ENCODE data around the gene CDKL1.
"Not testable (repeated sequence)": the region's sequence is repeated elsewhere in the genome, so short reads cannot be mapped to it uniquely, and the experiment has no call there.

Gene CDKL1

DNA sequence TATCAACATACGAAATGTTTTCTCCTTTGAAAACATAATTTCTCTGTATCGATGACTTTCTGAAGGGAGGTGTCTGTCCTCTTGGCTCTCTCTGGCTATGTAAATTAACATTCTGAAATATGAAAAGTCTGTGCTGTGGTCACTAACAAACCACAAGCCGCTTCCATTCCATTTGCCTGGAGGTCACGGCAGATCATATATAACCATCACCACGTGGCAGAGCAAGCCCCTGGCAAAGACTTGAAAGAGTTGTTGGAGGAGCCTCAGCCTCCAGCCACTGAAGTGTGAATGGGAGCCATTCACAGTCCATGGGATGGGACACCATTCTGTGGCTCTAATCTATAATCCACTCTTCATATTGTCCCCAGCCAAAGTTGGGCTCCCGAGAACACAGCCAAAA is 39.6 kb downstream of the CDKL1 start:
- DNase-seq (ENCODE audit: low spot score) = no peak

DNA sequence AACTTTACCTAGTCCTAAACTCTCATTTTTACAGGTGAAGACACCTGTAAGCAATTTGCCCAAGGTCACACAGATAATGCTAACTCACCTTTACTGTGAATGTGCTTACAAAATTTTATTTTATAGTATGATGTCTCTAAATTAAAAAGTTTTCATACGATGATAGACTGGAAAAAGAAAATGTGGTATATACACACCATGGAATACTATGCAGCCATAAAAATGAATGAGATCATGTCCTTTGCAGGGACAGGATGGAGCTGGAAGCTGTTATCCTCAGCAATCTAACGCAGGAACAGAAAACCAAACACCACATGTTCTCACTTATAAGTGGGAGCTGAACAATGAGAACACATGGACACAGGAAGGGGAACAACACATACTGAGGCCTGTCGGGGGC is 40.4 kb downstream of the CDKL1 start:
- not testable (repeated sequence) for DNase-seq (ENCODE audit: low spot score)

DNA sequence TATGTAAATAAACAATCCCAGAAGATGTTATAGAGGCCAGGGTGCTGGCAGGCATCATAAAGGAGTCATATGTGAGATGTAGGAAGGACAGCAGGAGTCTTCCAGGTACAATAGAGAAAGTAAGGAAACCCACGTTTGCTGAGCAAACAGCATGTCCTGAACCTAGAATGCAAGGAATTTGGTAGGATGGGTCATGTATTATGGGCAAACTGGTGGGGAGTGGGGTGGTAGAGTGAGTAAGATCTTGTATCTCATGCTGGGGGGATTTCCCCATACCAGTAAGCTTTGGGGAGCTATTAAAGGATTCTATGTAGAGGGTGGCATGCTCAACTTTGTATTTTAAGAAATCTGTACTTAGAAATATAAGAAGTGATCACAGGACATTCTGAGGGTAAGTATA is 41.0 kb downstream of the CDKL1 start:
- DNase-seq (ENCODE audit: low spot score) = no peak

DNA sequence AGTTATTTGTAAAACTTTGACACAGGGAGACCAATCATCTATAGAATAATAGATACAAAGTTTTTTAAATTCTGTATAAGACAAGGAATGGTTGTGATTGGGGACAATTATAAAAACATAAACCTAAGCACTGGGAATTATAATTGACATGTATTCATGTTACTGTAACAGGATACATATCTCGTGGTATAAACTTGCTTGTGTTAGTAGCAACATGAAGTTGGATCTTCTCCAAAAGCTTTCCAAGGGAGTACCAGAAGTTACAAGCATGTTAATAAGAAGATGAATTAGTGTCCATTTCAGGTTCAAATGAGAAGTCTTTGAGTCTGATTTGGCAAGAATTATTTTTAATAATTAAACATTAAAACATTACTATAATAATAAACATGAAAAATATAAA is 42.2 kb downstream of the CDKL1 start:
- DNase-seq (ENCODE audit: low spot score) = no peak

DNA sequence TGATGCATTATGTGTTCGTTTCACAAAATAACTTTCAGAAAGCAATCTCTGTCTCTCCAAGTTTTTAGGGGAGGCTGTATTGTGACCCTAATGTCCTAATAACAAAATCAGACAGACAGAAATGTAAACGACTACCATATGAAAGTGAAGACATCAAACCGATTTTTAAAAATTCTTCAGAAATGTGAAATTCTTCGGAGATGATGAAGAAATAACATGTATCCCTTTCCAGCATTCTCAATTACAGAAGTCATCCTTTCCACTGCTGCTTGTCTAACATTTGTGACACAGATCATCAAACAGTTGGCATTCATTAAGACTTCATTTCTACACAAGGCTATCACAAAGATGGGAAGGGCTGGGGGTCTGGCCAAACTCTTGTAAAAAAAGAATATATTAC is 43.6 kb downstream of the CDKL1 start:
- DNase-seq (ENCODE audit: low spot score) = no peak

DNA sequence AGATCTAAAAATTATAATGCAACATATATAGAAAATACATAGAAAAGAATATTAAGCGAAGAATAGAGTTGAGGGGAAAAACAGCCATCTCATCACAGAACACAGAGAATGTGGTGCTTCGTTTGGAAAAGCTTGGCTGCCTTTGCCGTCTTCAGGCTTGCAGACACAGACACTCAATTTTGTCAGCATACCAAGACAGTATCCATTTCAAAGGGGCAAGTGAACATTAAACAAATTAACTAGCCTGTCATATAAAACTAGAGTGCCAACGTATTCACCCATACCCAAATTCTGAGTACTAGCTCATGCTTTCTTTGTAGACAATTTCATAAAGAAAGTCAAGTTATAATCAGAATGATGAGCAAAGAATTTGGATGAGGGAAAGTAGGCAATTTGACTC is 44.1 kb downstream of the CDKL1 start:
- DNase-seq (ENCODE audit: low spot score) = no peak

DNA sequence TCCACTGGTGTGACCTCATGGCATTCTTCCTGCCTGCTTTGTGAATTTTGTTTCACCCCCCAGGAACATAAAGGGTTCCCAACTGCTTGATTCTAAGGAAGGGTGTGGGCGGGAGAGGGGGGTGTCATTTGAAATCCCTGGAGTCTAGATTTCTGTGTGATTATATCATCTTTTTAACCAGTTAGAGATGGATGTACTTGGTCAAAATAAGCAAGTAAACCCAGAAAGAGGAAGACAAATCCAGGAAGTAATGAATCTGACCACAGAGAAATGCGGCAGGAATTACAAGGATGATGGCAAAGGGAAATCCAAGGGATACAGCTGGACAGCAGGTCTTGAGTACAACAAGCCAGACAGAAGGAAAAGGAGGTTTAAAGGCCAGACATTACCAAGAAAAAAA is 45.7 kb downstream of the CDKL1 start:
- no peak for DNase-seq (ENCODE audit: low spot score)

DNA sequence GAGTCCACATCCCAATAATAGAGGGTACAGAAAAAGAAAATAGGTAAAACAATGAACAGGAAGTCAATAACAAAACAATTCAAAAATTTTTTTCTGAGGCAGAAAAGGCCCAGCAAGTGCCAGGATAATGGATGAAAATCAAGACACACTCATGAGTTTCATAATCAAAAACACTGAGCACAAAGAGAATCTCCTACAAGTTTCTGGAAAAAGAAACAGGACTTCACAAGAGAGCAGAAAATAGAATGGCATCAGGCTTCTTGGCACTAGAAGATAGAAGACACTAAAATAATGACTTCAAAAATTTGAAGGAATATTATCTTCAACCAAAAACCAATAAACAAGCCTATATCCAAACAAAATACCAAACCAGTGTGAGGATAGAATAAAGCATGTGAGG is 47.7 kb downstream of the CDKL1 start:
- no peak for DNase-seq (ENCODE audit: low spot score)

DNA sequence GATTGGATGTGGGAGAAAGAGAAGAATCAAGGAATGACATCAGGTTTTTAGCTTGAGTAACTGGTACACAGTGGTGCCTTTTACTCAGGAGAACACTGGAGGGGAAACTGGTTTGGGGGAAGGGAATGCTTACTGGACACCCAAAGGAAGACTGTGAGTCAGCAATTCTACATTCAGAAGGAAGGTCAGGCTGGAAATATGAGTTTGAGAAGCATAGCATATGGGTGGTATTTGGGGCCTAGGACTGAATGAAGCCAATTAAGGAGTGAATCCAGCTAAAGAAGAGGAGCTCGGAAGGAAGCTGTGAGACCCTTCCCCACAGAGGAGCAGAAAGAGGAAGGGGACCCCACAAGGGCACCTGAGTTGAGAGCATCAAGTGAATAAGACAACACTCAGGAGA is 49.2 kb downstream of the CDKL1 start:
- DNase-seq (ENCODE audit: low spot score) = no peak

DNA sequence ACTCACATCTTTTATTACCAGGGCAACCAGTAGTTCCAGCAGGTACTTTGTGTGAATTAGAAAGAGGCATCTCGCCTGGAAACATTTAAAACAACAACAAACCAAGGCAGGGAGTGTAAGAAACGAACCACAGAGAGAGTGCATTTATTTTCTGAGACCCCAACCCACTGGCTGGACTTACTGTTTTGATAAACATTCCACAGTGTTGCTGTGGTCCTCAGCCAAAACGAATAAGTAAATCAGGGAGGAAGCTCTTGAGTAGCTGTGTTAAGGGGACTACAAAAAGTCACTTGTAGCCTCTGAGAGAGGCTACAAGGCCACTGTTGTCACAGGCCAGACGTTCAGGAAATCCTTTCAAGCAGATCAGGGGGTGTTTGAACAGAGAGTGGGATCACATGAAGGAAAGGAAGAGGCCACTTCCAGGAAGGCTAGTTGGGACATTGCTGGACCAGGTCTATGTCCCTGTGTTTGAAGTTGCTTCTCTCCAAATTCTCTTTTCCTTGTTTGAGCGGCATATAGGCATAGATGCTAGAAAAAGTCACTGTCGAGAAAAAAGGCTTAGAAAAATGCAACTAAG is 50.7 kb downstream of the CDKL1 start:
- DNase-seq (ENCODE audit: low spot score) = no peak

DNA sequence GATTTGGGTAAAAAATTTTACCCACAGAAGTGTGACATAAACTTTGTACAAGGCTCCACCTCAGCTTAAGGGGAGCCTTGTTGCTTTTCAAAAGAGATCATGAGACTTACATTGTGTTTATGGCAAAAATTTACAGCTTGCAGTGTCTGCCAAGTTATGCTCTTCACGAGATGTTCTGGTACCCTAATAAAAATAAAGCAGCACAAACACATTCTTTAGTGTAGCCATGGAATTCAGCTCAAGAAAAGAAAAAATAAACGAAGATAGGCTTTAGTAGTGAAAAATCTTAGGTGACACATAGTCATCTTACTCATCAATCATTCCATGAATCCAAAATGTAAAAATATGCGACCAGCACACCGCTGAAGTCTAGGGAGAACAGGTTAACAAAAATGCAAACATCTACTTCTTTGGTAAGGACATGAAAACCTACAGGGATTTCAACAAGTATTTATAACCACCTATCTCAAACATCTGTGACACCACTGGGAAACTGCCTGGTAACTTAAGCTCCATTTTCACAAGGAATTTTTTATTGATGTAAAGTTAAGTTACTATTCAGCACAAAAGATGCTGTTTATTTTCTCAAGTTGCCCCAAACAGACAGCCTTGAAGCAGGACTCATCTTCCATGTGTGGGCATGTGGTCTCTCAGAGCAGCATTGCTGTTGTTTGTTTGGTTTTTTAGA is 51.7 kb downstream of the CDKL1 start:
- DNase-seq (ENCODE audit: low spot score) = no peak

DNA sequence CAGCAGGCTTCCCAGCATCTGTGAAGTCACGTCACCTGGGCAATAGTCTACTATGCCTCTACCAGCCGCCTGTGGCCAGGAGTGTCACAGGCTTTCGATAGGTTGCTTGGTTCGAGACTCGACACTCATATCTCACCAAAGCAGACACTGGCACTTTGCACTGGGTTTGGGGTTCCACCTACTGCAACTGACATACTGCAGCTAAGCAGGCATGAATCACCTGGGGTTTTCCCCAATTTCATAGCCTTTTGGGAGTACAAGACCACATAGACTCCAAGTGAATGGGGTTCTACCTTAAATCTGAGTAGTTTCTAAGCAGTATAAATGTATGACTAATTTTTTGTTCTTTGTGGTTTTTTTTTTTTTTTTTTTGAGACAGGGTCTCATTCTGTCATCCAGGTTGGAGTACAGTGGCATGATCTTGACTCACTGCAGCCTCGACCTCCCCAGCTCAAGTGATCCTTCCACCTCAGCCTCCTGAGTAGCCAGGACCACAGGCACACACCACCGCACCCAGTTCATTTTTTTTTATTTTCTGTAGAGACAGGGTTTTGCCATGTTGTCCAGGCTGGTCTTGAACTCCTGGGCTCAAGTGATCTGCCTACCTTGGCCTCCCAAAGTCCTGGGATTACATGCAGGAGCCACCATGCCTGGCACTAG is 52.4 kb downstream of the CDKL1 start:
- peak; percentile 72 for DNase-seq (ENCODE audit: low spot score)

DNA sequence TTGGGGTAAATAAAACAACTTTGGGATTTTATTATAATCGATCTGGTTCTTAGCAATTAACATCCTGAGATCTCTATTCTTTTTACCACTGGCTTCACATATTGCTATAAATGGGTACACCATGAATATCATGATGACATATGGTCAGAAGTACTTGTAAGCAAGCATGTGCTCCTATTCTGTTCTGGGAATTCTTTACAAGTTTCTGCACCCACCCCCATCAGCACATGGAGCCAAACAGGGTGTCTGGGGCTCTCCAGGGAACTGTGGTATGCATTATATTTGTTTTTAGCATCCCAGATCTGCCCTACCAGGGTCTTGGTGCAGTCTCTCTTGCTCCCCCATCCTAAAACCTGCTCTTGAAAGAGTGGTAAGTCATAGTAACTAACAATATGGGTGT is 53.2 kb downstream of the CDKL1 start:
- no peak for DNase-seq (ENCODE audit: low spot score)

DNA sequence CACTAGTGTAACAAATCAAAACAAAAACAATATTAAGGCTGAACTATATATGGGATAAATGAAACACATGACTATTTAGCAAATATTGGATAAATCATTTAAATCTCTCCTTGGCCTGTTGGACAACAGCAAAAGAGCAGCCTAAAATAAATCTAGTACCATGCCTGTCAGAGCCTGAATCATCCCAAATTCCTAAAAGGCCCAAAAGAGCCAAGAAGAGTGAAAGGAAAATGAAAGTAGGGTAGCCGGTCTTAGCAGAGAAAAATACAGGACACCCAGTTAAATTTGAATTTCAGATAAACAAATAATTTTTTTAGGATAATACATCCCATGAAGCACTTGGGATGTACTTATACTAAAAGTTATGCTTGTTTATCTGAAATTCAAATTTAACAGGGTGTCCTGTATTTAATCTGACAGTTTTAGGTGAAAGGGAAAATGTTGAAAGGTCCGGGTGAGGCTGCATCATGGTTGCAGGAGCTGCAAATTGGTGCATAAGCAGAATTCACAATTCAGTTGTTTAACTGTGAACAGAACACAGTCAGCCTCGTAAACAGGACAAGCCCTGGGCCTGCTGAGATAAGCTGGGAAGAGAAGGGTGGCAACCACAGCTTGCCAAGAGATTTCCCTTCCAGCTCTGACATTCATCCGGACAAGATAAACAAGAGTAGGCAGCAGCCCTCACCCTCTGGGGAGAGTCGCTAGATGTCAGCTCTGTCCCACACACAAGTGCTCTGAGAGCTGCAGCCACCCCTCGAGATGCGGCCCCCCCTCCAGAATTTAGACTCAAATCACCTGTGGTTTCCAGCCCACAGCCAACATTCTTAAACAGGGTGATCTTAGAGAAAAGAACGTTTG is 54.2 kb downstream of the CDKL1 start:
- peak; percentile 35 for DNase-seq (ENCODE audit: low spot score)

DNA sequence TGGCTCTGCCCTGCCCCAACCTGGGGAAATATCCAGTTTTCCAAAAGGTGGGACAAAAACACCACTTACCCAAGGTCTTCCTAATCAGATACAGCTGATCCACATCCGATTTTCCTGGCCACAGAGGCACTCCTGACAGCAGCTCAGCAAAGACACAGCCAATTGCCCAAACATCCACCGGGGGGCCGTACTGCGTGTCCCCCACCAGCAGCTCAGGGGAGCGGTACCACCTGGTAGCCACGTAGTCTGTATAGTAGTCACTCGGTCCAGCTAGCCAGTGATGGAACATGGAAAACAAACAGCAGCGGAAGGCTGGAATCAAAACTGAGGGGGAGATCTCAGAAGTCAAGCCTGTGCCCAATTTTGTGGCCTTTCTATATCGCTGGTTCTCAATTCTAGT is 55.7 kb downstream of the CDKL1 start:
- no peak for DNase-seq (ENCODE audit: low spot score)

DNA sequence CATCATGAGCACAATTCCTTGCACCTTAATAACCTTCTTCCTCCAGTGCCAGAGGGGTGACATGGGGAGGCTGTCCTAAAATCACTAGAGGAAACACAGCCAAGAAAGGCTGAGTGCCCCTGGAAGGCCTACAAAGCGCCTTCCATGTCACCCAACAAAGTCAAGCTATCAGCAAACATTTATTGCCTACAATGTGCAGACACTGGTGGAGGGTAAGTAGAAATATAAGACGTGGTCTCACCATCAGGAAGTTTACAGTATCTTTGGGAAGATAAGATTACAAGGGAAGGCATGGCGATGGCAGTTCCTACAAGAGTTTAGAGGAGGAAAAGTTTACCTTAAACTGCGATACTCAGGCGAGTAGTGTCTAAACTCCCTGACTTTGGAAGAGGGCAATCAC is 56.6 kb downstream of the CDKL1 start:
- no peak for DNase-seq (ENCODE audit: low spot score)

DNA sequence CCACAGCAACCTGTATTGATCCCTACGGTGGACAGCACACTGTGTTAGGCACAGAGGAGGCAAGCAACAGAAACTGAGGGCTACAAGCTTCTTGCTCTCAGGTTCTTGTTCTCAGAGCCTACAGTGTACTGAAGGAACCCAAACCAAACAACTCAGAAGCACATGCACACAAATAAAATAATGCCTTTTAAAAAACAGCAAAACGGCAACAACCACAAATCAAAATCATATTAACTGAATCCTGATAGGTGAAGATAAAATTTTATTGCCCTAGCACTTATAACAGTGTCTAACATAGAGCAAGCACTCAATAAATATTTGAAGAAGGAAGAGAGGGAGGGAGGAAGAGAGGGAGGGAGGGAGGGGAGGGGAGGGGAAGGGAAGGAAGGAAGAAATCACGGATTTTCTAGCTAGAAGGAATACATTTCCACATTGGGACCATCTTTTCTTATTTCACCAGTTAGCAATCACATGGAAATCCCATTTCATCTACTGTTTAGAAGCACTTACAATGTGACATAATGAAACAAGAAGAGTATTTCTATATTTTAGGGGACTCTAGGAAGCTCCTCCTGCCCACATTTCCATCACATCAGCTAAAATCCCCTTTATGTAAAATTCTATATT is 57.4 kb downstream of the CDKL1 start:
- DNase-seq (ENCODE audit: low spot score) = no peak

DNA sequence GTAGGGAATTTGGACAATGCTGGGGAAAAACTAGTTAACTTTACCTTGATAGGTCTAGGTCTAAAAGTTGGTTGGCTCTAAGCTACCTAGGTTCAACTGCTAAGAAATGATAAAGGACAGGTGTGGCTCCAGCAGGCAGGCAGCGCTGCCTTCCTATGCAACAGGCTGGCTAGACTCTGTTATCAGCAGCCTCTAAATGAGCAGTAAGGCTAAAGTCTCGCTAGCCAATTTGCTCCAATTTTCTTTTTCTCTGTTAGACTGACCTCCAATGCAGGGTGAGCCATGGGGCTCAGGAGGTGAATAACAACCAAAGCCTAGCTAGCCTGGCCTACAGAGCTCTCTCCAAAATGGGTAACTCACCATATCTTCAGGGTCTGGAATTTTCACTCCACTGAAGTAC is 58.1 kb downstream of the CDKL1 start:
- DNase-seq (ENCODE audit: low spot score) = no peak

DNA sequence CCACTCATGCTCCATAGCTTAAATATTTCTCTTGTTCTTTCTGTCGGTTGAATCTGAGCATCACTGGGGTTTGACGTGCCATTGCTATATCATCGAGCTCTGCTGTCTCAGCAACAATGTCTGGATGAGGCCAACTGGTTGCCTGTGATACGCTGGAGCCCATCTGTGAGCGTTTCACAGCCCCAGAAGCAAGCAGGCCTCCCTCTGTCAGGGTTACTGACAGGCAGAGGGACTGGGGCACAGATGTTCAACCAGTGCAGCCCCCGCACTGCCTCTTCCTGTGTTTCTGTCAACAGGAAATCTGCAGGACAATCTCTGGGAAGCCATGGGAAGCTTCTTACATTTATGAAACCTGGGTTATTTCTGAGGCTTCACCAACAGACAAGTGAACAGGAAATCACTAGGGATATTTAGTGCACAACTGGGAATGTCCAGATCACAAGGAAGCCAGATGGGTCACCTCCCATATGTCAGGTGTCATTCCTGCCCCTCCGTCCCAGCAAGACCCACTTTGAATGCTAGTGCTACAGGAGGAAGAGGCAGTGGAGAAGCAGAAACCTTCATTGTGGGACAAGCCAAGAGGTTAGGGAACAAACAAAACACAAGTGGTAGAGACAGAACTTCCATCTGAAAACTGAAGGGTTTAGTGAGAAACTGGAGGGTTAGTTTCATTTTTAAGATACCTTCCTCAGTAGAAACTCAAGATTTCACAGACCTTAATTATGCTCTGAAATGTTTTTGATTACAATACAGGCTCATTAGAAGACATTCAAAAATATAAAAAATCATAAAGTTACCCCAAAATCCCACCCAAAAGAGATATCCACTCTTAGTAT is 60.5 kb downstream of the CDKL1 start:
- no peak for DNase-seq (ENCODE audit: low spot score)

DNA sequence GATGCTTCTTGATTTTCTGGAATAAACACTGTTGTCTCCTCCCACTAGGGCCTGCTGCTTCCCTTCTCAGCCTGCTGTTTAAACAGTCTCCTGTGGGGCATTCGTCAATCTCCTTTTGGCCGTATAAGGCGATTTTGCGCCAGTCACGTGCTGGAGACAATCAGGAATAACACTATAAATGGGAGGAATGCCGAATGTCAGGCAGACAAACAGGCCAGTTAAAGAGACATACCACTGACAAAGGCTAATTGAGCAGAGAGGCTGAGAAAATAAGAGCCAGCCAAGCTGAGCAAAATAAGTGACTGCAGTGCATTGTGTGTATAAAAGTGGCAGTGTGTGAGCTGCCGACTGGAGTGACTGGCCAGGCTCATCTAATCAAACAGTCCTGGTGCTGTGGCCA is 61.3 kb downstream of the CDKL1 start:
- no peak for DNase-seq (ENCODE audit: low spot score)

DNA sequence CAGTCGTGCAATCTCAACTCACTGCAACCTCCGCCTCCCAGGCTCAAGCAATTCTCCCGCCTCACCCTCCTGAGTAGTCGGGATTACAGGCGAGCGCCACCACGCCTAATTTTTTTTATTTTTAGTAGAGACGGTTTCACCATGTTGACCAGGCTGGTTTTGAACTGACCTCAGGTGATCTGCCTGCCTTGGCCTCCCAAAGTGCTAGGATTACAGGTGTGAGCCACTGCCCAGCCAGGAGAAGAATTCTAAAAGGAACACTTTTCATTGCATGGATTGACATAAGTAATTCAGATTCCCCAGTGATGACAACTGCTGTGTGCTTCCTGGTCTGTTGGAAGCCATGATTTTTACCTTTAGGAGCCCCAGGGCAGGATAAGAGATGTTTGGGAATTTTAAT is 62.5 kb downstream of the CDKL1 start:
- DNase-seq (ENCODE audit: low spot score) = no peak
